Measurements from ENCODE around the gene LPAR1. TPM values are rescaled to one million over a fixed set of nuclear protein-coding genes. Genes with fewer than 3 reads are reported as not detected.

LPAR1 gene
- total RNA-seq, 4 donors from 2014 or later = 25.1 to 93.0 (median 64.8) TPM

- no peak for TF ChIP-seq CTCF (IDR thresholded peaks at IDR 0.05)
- DNase-seq (ENCODE audit: low spot score) (no peak), ATAC-seq (ENCODE audit: low FRiP score) (peak; percentile 37)
These were observed 30.5 kb upstream of the LPAR1 start for GRCh38 chr9:111068771-111069170.

- ATAC-seq (ENCODE audit: low FRiP score) (no peak), DNase-seq (ENCODE audit: low spot score) (no peak)
- no peak for TF ChIP-seq CTCF (IDR thresholded peaks at IDR 0.05)
These were observed 30.1 kb upstream of the LPAR1 start for GRCh38 chr9:111068383-111068730.

GRCh38 chr9:111066468-111066867 is 28.2 kb upstream of the LPAR1 start:
- no peak for ATAC-seq (ENCODE audit: low FRiP score)
- DNase-seq (ENCODE audit: low spot score) = no peak
- TF ChIP-seq CTCF (IDR thresholded peaks at IDR 0.05) = no peak

- DNase-seq (ENCODE audit: low spot score) (no peak), ATAC-seq (ENCODE audit: low FRiP score) (no peak)
- TF ChIP-seq CTCF (IDR thresholded peaks at IDR 0.05) = no peak
These were observed 27.1 kb upstream of the LPAR1 start for GRCh38 chr9:111065414-111065813.

GRCh38 chr9:111064160-111064837 is 26.0 kb upstream of the LPAR1 start:
- no peak for TF ChIP-seq CTCF (IDR thresholded peaks at IDR 0.05)
- ATAC-seq (ENCODE audit: low FRiP score) (no peak), DNase-seq (ENCODE audit: low spot score) (no peak)

- DNase-seq (ENCODE audit: low spot score) (no peak), ATAC-seq (ENCODE audit: low FRiP score) (no peak)
- TF ChIP-seq CTCF (IDR thresholded peaks at IDR 0.05) = no peak
These were observed 25.1 kb upstream of the LPAR1 start for GRCh38 chr9:111063332-111063731.

- TF ChIP-seq CTCF (IDR thresholded peaks at IDR 0.05) = no peak
- ATAC-seq (ENCODE audit: low FRiP score) (no peak), DNase-seq (ENCODE audit: low spot score) (no peak)
These were observed 19.9 kb upstream of the LPAR1 start for GRCh38 chr9:111058166-111058565.
